AG10803 (cell line): Measurements from ENCODE around the gene SLC6A6.

Experiments
- DNase-seq: peaks from one replicate; pipeline ENCODE4 v3.0.0; 2010; ENCODE audit warnings: low read depth
- H3K4me3 ChIP-seq: 2 replicates; pipeline ENCODE4 v1.5.1; 2011; ENCODE audit warnings: mild to moderate bottlenecking, low read length, control low read depth
- CTCF ChIP-seq: conservative IDR thresholded peaks from 2 replicates; pipeline ENCODE4 v1.5.1; 2011; ENCODE audit warnings: mild to moderate bottlenecking, low read length, control low read depth, inconsistent platforms

SLC6A6 gene

GRCh38 chr3:14410503-14411165, 8.2 kb downstream of the SLC6A6 start:
- no peak for TF ChIP-seq CTCF
- no peak overlapping the region for H3K4me3 ChIP-seq
- DNase-seq: peak; percentile 91

GRCh38 chr3:14411166-14411526, 8.7 kb downstream of the SLC6A6 start:
- no peak for DNase-seq
- no peak for TF ChIP-seq CTCF
- no peak overlapping the region for H3K4me3 ChIP-seq

- no peak overlapping the region for H3K4me3 ChIP-seq
- no peak for DNase-seq
- no peak; the same call in 1 of the 2 replicates for TF ChIP-seq CTCF
Measured at GRCh38 chr3:14411988-14412387, 9.6 kb downstream of the SLC6A6 start.

GRCh38 chr3:14412831-14413380, 10.5 kb downstream of the SLC6A6 start:
- no peak for DNase-seq
- H3K4me3 ChIP-seq: no peak overlapping the region
- TF ChIP-seq CTCF: no peak

- H3K4me3 ChIP-seq: no peak overlapping the region
- no peak for TF ChIP-seq CTCF
- no peak for DNase-seq
Measured at GRCh38 chr3:14413381-14414071, 11.1 kb downstream of the SLC6A6 start.

GRCh38 chr3:14414846-14415464, 12.5 kb downstream of the SLC6A6 start:
- DNase-seq: no peak
- TF ChIP-seq CTCF: no peak

More at GRCh38 chr3:14414846-14415464, 12.5 kb downstream of the SLC6A6 start:
- H3K4me3 ChIP-seq: no peak overlapping the region
